NCI-H69 (cell line): Measurements from ENCODE around the gene NADK.

Experiments used
- DNase-seq: peaks from one replicate; lab custom pipeline; 2025; lab: John Stamatoyannopoulos, UW

The NADK gene

DNA sequence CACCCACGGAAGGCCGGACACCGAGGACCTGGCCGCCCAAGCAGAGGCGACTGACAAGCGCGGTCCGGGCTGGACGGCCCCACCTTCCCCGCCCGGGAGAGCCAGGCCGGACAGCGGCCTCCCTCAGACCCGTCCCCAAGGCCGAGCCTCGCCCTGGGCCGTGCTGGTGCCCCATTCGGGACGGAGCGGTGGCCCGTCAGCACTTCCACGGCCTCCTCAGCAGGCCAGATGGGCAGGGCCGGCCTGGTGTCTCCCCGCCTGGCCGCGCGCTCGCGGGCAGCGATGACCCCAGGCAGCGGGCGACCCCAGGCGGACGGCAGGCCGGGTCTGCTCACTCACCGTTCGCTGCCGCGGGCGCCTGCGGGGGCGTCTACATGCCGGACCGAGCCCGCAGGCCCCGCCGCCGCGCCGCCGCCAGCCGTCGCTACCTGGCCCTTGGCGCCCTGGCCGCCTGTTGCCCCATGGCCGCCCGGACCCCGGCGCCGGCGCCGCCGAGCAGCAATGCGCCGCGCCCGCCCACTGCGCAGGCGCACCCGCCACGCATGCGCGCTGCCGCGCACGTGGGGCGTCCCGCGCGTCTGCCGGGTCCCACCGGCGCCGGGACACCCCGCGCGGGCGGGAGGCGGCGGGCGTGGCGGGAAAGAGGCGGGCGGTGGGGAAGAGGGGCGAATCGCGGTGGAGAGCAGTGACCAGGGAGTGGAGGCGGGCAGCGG is at the start of gene NADK:
TSS of gene NADK (minus strand) at position 521 of the 713 bp plus-strand sequence. CDS start 13,064 bp downstream, outside the sequence.
- peak; percentile 79 for DNase-seq

- DNase-seq = peak; percentile 1
These were observed 49.0 kb upstream of the NADK start for GRCh38 chr1:1827089-1827848.

GRCh38 chr1:1826356-1827088 is 48.3 kb upstream of the NADK start:
- no peak for DNase-seq

- no peak for DNase-seq
These were observed 46.9 kb upstream of the NADK start for GRCh38 chr1:1825217-1825616.

DNA sequence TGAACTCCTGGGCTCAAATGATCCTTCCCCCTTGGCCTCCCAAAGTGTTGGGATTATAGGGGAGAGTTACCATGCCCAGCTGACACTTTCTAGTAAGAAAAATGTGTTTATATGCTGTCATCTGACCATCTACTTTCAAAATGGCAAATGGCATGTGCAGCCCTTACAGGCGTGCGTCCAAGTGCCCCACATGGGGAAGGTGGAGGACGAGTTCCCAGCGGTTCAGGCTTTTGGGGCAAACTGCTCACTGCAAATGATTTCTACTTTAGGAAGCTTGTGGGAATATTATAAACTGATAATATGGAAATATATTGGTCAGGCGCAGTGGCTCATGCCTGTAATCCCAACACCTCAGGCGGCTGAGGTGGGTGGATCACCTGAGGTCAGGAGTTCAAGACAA is 41.5 kb upstream of the NADK start:
- DNase-seq = no peak

DNA sequence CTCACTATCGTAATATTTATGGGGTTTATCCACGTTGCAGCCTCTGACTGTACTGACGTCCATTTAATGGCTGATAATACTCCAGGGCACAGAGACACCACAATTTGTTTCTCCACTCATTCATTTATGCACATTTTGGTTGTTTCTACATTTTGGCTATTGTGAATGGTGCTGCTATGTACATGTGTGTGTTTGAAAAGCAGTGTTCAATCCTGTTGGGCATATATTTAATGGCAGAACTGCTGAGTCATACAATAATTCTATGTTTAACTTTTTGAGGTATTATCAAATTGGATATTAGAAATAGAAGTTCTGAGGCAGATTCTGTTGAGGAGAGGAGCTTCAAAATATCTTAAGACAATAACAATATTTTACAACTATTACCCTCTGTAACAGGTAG is 39.0 kb upstream of the NADK start:
- DNase-seq = no peak

GRCh38 chr1:1815606-1816281 is 37.5 kb upstream of the NADK start:
- DNase-seq = no peak

DNA sequence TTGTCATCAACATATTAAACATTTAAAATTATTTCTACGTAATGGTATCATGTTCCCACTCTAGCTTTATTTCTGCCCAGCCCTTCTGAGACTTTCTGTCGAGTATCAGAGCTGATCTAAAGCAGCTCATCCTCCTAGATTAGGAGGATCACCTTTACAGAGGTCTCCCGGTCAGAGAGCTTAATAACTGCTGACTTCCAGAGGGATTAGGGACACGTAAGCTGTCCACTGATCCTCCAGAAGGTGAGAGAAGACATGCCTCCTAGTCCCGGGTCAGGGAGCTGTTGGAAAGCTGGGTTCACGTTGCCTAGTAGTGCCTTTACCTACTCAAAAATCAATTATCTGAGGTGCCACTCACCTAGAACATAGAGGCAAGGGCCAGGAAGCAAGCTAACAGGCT is 31.2 kb upstream of the NADK start:
- no peak for DNase-seq

DNA sequence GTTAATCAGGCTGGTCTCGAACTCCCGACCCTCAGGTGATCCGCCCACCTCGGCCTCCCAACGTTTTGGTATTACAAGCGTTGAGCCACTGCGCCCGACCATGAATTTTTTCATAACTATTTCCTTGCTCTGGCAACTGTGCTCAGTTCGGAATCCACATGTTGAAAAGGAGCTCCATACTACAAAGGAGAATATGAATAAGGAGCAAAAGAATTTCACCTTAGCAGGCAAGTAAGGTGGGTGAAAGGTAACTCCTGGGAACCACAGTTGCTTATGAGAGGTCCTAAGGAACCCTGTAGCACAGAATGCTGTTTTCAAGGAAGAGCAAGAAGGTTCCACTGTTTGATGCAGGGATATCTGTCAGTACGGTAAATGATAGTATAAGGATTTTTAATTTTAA is 29.9 kb upstream of the NADK start:
- DNase-seq = no peak

- DNase-seq = no peak
These were observed 28.6 kb upstream of the NADK start for GRCh38 chr1:1806890-1807289.

DNA sequence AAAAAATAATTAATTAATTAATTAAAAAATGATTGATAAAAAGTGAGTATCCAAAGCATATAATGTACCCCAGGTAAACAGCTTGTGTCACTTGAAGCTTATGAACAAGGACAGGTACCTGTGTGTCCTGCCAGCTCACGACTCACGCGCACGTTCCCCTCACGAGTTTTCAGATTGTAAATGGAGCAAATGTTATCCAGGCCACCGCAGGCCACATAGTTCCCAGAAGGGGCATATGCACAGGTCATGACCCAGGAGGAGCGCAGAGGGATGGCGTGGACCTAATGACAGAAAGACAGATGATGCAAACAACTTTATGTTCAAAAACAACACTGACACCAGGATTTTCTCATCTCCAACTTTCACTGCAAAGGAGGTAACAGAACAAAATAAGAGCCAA is 26.0 kb upstream of the NADK start:
- DNase-seq = no peak

GRCh38 chr1:1802871-1803270 is 24.6 kb upstream of the NADK start:
- peak; percentile 22 for DNase-seq

DNA sequence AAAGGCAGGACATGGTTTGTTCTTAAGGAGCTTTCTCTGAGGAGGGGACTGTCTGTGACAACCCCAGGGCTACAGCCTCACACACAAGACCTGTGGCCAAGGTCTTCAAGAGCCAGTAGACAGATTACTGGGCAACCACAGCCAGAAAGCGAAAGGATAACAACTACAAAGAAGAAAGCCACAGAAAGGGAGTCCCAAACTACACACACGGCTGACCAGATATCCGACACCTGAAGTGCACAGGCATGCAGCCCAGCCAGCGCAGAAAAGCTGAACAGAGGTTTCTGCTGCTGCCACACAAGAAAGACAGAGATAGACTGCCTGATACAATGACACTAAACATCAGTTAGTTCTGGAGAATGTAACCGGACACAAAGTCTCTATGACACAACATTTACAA is 21.4 kb upstream of the NADK start:
- DNase-seq = no peak

DNA sequence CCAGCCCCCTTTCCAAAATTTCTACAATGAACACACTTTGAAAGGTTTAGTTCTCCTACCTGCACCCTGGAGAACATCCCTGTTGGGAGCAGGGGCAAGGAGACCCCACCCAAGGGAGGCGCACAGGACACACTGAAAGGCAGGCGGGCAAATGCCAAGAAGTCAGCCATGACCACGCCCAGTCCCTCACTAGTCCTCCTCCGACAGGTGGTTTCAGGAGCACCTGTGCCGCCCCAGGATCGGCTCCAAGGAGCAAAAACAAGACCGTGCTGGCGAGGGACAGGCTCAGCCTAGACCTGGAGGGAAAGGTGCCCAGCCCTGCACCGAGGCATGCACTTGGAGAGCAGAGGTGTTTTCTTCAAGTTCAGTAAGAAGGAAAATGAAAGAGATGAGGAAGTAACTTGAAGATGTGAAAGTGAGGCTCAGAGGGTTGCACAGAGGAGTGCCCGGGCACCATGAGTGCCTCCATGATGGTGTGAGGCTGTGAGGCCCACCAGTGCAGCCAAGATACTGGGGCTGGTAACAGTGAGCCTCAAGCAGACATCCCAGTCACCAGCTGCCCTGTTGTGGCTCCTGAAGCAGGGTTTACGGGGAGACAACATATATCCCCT is 19.6 kb upstream of the NADK start:
- no peak for DNase-seq

- no peak for DNase-seq
These were observed 18.2 kb upstream of the NADK start for GRCh38 chr1:1796466-1796865.

GRCh38 chr1:1794999-1795398 is 16.7 kb upstream of the NADK start:
- no peak for DNase-seq

DNA sequence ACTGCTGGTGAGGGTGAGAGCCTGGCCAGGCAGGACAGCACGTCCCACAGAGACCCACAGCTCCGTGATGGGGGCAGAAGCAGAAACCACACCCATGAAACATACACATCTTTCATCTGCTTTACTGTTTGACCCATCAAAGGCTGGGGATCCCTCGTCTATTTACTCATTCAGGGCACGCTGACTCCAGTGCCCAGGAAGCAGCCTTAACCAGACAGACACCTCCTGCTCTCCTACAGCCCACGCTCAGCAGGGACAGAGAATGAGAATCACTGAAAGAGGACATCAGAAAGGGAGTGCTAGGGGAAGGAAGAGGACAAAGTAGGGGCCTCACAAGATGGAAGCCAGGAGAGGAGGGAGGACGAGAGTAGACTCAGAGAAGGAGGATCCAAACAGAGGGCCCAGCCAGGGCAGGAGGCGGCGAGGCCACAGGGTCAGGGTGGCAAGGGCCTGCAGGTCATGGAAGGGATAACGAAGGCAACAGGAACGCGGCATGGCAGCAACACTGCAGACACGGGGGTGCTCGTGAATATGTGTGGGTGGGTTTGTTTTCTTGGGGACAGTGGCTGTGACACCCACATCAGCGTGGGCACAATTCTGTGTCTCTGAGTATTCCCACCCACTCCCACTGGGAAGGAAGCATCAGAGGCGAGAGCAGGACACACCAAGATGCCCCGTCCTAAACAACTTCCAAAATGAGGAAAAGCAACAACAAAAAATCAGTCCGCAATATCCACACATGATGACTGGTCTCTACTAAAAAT is 15.4 kb upstream of the NADK start:
- no peak for DNase-seq

GRCh38 chr1:1788646-1789431 is 10.6 kb upstream of the NADK start:
- DNase-seq = peak; percentile 3

- no peak for DNase-seq
These were observed 9.9 kb upstream of the NADK start for GRCh38 chr1:1788136-1788535.

- DNase-seq = no peak
These were observed 8.8 kb upstream of the NADK start for GRCh38 chr1:1786836-1787605.
